HG03280 (cell line): ENCODE measurements around the gene EEF1AKMT3.
A peak's percentile ranks its signal among the peaks of the same experiment; 100 is the strongest.

Experiments
- ATAC-seq: cut with Tn5 transposase; IDR thresholded peaks from one replicate; pipeline ENCODE4 v1.9.1; 2021; ENCODE audit warnings: mild to moderate bottlenecking, moderate library complexity; ENCODE audit not compliant: unreplicated experiment

EEF1AKMT3 gene

DNA sequence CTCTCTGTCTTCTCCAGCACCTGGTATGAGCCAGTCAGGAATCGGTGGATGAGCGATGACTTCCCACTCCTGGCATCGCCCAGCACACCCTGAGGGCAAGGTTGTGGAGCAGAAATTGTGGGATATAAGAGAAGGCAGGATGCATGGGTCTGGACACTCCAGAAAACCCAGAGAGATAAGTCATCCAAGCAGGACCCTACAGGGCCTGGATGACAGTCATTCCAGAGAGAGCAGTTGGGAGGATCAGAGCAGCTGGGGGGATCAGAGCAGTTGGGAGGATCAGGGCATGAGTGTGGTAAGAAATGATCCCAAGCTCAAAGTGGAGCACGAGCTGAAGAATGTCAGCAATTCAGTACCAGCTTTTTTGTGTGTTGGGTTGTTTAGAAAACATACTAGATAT, 37.8 kb upstream of the EEF1AKMT3 start:
- no peak for ATAC-seq

- no peak for ATAC-seq
Observed at GRCh38 chr12:57735198-57735855, 37.1 kb upstream of the EEF1AKMT3 start.

DNA sequence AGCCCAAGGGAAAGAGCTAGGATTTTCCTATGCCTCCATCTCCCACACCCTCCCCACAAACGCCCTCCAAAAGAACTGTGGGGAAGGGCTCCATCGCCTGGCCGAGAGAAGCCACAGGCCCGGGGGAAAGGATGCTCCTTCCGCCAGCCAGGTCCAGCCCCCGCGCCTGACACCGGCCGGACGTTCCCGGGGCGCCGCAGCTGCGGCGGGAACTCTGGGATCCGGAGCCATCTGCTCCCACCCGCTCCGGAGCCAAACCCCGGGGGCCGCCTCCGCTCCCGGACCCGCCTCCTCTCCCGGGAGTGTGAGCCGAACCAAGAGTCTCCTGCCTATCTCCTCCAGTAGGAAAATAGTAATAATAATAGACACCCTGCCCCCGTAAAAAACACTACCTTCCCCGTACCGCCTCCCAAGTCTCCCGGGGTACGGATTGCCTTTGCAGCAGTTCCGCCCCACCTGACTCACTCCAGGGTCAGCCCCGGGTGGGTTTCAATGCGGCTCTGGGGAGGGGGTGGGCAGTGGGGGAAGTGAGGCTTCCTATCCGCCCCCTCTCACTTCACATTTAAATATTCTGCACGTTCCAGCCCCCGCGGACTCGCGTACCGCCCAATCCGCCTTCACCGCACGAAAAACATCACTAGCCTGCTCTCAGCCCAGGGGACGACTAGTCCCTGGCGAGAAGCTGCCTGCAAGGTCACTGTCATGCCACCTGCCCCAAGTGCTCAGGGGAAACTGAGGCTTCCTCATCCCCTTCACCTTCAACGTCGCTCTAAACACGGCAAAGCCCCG, 36.3 kb upstream of the EEF1AKMT3 start:
- ATAC-seq = no peak

DNA sequence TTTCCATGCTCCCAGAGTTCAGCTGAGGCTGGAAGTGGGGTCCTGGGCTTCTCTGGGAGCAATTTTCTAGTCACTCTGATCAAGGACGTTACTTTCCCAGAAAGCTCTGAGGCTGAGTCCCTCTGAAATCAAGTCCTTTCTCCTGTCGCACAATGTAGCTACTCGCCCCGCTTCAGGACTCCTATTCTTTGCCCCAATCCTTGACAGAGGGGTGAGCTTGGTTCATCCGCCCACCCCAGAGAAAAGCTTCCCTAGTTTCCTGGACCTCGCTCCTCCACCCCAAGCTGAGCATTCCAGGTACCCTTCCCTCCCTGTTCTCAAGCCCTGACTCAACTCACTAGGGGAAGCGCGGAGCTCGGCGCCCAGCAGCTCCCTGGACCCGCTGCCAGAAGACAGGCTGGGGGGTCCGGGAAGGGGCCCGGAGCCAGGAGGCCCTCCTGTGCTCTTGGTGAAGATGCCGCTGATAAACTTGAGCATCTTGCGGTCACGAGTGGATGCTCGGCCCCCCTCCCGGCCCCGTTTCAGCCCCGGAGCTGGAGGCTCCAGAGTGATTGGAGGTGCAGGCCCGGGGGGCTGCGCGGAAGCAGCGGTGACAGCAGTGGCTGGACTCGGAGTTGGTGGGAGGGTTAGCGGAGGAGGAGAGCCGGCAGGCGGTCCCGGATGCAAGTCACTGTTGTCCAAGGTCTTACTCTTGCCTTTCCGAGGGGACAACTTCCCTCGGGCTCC, 35.5 kb upstream of the EEF1AKMT3 start:
- ATAC-seq = no peak

DNA sequence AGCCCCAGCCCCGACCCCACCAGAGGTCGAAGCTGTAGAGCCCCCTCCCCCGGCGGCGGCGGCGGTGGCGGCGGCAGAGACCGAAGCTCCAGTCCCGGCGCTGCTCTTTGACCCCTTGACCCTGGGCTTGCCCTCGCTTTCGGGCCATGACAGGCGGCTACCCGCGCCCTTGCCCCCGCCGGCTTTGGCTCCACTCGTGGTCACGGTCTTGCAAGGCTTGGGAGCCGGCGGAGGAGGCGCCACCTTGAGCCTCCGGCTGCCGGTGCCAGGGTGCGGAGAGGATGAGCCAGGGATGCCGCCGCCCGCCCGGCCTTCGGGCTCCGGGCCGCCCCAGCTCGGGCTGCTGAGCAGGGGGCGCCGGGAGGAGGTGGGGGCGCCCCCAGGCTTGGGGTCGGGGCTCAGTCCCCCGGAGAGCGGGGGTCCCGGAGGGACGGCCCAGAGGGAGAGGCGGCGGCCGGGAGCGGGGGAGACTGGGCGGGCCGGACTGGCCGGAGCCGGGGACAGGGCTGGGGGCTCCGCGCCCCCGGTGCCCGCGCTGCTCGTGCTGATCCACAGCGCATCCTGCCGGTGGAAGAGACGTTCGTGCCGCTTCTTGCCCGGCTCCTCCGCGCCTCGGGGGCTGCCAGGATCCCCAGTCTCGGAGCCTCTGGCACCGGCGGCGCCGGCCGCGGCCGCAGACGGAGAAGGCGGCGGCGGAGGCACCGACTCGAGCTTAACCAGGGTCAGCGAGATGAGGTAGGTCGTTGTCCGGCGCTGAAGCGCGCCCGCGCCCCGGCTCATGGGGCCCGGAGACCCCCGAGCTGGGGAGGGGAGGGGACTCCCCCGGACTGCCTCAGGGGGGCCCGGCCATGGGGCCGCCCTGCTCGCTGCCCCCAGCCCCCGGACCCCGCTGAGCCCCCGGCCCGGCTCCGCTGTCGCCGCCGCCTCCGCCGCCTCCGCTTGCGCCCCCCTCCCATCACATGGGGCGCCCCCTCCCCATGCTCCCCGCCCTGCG, 34.6 kb upstream of the EEF1AKMT3 start:
- ATAC-seq = no peak

DNA sequence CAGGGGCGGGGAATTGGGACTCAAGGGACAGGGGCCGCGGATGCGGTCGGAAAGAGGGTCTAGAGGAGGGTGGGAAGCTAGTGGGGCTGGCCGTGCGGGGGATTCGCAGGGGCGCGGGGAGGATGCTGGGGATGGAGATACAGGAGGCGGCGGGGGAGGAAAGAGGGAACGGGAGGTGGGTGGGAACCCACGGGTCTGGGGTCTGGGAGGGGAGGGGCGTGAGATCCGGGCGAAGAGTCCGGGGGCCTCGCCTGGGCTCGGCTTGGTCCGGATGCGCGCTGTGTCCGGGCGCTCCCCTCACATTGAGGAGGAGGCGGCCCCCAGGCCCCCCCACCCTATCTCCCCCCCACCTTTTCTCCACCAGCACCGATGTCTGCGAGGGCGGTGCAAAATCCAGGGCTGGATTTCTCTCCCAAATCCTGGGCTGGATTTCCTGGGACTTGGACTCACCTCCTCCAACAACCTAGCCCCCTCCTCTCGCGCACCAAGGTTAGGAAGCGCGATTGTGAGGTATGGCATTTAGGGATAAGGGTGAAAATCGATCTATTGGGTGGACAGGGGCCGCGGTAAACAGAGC, 33.7 kb upstream of the EEF1AKMT3 start, which contains the start of gene AGAP2:
Gene AGAP2 (minus strand): TSS at position 82 of the 577 bp plus-strand sequence. CDS start 496 bp downstream, outside the sequence.
- no peak for ATAC-seq

- ATAC-seq = no peak
Observed at GRCh38 chr12:57739387-57739786, 33.0 kb upstream of the EEF1AKMT3 start.

GRCh38 chr12:57739914-57740538, 32.4 kb upstream of the EEF1AKMT3 start:
- no peak for ATAC-seq

DNA sequence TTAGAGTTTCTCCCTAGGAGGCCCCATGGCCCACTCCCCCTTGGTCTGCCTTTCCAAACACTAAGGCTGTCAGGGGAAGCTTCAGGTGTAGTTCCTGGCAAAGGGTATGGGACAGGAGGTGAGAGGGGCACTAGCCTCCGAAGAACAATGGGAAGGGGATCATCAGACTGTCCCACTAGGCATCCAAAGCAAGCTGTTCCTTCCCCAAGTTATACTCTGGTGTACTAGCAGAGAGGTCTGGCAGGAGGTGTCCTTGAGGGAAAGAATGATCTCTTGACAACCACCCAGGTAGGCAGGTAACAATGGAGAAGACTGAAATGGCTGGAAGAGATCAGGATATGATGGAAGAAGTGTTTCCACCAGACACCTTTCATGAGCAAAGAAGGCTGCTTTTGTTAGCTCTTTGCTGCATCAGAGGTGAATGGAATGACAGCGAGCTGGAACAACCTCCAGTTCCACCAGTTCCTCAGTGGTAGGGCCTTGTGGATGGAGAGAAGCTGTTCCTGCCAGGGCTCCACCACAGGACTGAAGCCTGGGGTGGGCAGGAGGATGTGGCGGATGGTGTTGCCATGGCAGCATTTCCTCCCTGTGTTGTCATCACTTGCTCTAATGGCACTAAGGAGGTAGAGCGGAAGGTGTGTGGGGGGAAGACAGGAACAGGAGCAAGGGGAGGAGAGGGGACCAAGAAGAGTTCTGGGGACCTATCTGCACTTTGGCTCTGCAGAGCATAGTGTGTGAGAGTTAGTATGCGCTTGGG, 31.6 kb upstream of the EEF1AKMT3 start:
- peak; percentile 47 for ATAC-seq

DNA sequence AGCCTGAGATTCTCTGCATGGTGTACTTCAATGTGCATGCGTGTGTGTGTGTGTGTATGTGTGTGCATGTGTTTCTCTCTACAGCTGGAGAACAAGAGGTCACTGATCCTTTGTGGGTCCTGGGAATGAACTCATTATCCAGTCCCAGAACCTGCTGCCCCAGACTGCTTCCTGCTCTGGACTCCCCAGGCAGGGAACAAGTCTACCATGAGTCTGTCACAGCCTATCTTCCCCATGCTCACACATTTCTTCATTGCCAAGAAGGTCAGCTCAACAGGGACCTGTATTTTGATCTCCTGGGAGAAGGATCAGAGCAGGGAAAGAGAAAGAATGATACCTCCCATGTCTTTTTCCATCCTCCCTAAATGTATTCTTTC, 31.0 kb upstream of the EEF1AKMT3 start:
- ATAC-seq = no peak

DNA sequence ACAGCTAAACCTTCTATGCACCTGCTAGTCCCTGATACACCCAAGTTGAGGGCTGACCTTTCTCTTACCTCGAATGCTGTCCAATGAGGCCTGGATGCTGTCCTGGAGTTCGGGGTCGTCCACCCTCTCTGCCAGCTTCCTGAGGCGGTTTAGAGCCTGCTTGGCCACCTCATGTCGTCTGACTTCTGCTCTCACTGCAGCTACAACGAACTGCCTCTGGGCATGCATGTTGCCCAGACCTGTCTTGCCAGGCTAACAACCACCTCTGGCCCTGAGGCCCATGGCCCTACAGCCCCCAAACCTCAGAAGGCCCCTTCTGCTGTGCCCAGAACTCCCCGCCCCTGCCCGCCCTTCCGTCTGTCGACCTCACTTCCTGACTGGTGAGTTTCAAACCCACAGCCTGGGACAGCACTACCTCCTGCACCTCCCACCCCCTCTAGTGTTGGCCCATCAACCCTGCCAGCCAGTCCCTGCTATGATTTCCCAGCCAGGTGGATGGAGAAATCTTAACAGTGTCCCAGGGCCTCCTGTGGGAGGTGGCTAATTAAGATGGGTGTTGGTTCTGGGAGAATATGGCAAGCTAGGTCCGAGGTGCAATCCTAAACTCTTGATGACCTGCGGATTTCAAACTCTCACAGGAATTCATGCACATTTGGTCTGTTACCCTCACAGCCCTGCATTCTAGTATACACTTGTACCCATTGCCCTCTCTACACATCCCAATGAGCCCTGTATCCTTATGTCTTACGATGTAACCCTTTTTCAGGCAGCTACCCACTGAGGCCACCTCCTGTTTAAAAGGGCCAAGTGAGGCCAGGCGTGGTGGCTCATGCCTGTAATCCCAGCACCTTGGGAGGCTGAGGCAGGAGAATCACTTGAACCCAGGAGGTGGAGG, 30.3 kb upstream of the EEF1AKMT3 start:
- ATAC-seq = peak; percentile 55

DNA sequence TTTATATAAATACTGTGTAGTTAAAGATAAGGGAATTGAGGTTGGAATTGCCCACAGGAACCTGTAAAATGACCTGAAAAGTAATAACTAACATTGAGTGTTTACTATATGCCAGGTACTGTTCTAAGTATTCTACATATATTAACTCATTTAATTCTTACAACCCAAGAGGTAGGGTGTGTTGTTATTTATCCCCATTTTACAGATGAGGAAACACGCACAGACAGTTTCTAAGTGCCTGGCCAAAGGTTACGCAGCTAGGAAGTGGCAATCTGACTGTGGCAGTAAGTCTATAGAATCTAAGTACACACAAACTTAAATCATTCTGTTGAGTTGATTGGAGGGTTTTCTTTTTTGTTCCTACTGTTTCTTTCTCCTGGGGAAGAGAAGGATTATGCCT, 28.6 kb upstream of the EEF1AKMT3 start:
- ATAC-seq = no peak

DNA sequence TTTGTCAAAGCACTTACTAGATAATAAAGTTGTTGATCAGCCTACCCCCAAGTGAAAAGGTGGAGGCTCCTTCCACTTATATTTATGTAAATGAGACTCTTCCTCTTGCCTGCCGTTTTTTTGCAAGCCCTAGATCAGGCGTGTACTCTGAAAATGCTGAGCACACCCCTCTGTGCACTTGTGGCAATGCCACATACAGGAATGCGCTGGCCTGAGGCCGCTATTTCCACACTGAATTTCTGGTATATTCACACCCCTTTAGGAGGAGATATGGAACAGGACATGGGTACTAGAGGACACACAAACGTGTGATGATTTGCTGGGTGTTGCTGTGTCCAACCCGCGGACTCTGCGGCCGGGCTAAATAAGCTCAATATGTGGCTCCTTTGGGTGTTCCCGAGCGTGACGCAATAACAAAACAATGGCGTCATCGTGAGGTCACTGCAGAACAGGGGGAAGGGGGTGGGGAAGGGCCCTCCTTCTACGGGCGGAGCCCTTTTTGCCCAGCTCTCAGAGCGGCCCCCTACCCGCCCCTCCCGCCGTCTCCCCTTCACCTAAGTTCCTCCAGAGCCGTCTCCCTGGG, 28.1 kb upstream of the EEF1AKMT3 start:
- ATAC-seq = peak; percentile 36

GRCh38 chr12:57744777-57745484, 27.5 kb upstream of the EEF1AKMT3 start, which contains the start of gene TSPAN31:
Gene TSPAN31, plus strand, starts transcription at chr12:57745039. Its CDS starts 116 bp downstream, at chr12:57745155.
- peak; percentile 90 for ATAC-seq

DNA sequence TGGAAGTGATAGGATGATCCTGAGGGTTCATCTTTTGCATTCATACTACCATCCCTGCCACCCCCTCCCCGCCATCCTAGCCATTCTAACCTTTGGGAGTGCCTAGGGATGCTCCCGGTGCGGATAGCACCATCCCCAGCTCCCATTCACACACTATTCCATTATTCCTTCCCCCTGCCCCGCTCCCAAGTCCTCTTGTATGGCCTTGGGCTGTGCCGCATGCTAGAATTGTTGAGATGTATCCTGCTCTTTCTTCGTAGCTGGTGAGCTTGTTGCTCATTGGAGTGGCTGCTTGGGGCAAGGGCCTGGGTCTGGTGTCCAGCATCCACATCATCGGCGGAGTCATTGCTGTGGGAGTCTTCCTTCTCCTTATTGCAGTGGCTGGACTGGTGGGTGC, 26.9 kb upstream of the EEF1AKMT3 start:
- ATAC-seq = no peak

DNA sequence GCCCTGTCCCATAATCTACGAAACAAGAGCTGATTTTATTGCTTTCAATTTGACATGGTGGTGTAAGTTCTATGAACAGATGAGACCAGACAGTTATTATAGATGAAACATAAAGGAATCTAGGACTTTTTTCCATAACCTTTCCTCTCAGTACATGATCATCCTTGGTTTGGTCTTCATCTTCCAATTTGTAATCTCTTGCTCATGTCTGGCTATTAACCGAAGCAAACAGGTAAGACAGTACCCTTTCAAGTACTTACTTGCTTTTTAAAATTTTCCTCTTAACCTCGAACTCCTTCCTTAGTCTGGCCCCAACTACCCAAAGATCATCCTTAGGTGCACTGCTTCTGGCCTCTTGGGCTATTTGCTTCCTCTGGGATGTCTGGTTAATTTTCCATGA, 26.4 kb upstream of the EEF1AKMT3 start:
- ATAC-seq = no peak

DNA sequence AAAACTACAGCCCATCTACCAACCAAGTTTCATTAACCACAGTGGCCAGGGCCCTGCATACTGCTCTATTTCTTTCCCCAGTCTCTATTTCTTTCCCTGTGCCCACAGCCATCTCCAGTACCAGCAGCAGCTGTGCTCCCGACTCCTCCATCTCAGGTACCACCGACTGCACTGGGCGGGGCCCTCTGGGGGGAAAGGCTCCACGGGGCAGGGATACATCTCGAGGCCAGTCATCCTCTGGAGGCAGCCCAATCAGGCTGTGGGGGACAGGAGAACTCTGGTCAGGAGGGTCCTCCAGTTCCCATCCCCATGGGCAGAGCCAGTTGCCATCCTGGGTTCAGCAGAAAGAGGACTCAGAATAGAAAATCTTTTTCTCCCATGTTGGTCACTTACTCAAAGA, 23.4 kb upstream of the EEF1AKMT3 start:
- no peak for ATAC-seq
